H1 (cell line): ENCODE results near the gene VTI1B. TPM values are rescaled to one million over a fixed set of nuclear protein-coding genes. Genes with fewer than 3 reads are reported as not detected.
A peak's percentile ranks its signal among the peaks of the same experiment; 100 is the strongest.

Experiments used
- CTCF ChIA-PET: fragments of 300-600 bp; sonication (Branson Sonifier 250); formaldehyde crosslinking; loops from one replicate; lab custom pipeline; 2021; ENCODE audit not compliant: partially characterized antibody; lab: Charles Lee
- POLR2A ChIA-PET: fragments of 300-600 bp; sonication (Branson Sonifier 250); formaldehyde crosslinking; loops from one replicate; lab custom pipeline; 2021; ENCODE audit warnings: inconsistent platforms; ENCODE audit not compliant: partially characterized antibody; lab: Charles Lee
- DNase-seq, 2 experiments: peaks; one replicate each; pipeline versions ENCODE4 v3.0.0 to v3.0.0-alpha.2; 2010 to 2022; ENCODE audit warnings: low spot score in 2 of 2, low read depth in 1 of 2, mixed read lengths in 1 of 2
- FAIRE-seq: peaks from 2 replicates; lab custom pipeline; 2011; peaks lifted over from hg19 to GRCh38; lab: Jason Lieb, UNC
- H2AFZ ChIP-seq: 2 replicates; pipeline ENCODE4 v1.8.1; 2012; ENCODE audit warnings: low read length, inconsistent platforms
- H2AK5ac ChIP-seq: 2 replicates; pipeline ENCODE4 v1.6.1; 2013; ENCODE audit warnings: low read depth, low read length
- H2BK120ac ChIP-seq: replicated peaks from 2 replicates; pipeline ENCODE3; 2013; ENCODE audit warnings: low read depth, low read length, inconsistent platforms
- H2BK12ac ChIP-seq: 2 replicates; pipeline ENCODE4 v1.6.1; 2013; ENCODE audit warnings: low read depth, low read length
- H2BK15ac ChIP-seq: 2 replicates; pipeline ENCODE4 v1.6.1; 2013; ENCODE audit warnings: low read length
- H2BK20ac ChIP-seq: 2 replicates; pipeline ENCODE4 v1.6.1; 2013; ENCODE audit warnings: low read length
- H2BK5ac ChIP-seq: 2 replicates; pipeline ENCODE4 v1.6.1; 2013; ENCODE audit warnings: low read depth, low read length
- H3K14ac ChIP-seq: 2 replicates; pipeline ENCODE4 v1.6.1; 2013; ENCODE audit warnings: inconsistent platforms; ENCODE audit not compliant: insufficient read length
- H3K18ac ChIP-seq: 2 replicates; pipeline ENCODE4 v1.6.1; 2013; ENCODE audit warnings: low read length; ENCODE audit errors: extremely low read depth
- H3K23ac ChIP-seq: 2 replicates; pipeline ENCODE4 v1.6.1; 2013; ENCODE audit warnings: inconsistent platforms; ENCODE audit not compliant: insufficient read length
- H3K23me2 ChIP-seq: 2 replicates; pipeline ENCODE4 v1.6.1; 2013; ENCODE audit warnings: low read depth, low read length
- H3K27ac ChIP-seq: 2 replicates; pipeline ENCODE4 v1.6.1; 2011; ENCODE audit warnings: low read depth, low read length, inconsistent platforms
- H3K27me3 ChIP-seq, 4 experiments: replicated peaks in 1 of 4; 1 replicate in 1 of 4; 2 replicates in 3 of 4; pipeline versions ENCODE4 v1.6.1 to v1.8.1; 2011 to 2013; ENCODE audit warnings: low read length in 3 of 4, mild to moderate bottlenecking in 3 of 4, inconsistent platforms in 2 of 4, mixed read lengths in 2 of 4, moderate library complexity in 1 of 4; ENCODE audit not compliant: control insufficient read depth in 3 of 4, insufficient read depth in 3 of 4; ENCODE audit errors: extremely low read depth in 1 of 4
- H3K36me3 ChIP-seq, 4 experiments: 2 replicates each; pipeline versions ENCODE4 v1.6.1 to v1.8.1; 2011 to 2013; ENCODE audit warnings: mild to moderate bottlenecking in 4 of 4, low read length in 3 of 4, moderate library complexity in 2 of 4, control low read depth in 1 of 4, inconsistent platforms in 1 of 4; ENCODE audit not compliant: insufficient read depth in 4 of 4, control insufficient read depth in 2 of 4
- H3K4ac ChIP-seq: replicated peaks from 2 replicates; pipeline ENCODE3; 2013; ENCODE audit warnings: low read length, low read depth, mixed read lengths, inconsistent platforms; ENCODE audit not compliant: insufficient read length
- H3K4me1 ChIP-seq, 4 experiments: replicated peaks in 1 of 4; 1 replicate in 1 of 4; 2 replicates in 3 of 4; pipeline versions ENCODE4 v1.6.1 to v1.8.1; 2011 to 2013; ENCODE audit warnings: low read length in 3 of 4, inconsistent platforms in 2 of 4, mixed read lengths in 1 of 4; ENCODE audit not compliant: insufficient read depth in 4 of 4, control insufficient read depth in 3 of 4
- H3K4me2 ChIP-seq, 2 experiments: 2 replicates each; pipeline versions ENCODE4 v1.6.1 to v1.8.1; 2011 to 2013; ENCODE audit warnings: low read depth in 2 of 2, low read length in 2 of 2, control low read depth in 1 of 2, inconsistent platforms in 1 of 2, mild to moderate bottlenecking in 1 of 2; ENCODE audit not compliant: insufficient read depth in 1 of 2
- H3K4me3 ChIP-seq, 4 experiments: fragments of 200-600, 300-600 bp in 1 of 4; sonication (generic), shearing (Covaris generic), sonication (Bioruptor Twin) in 1 of 4; 2 replicates each; pipeline versions ENCODE4 v1.5.1 to v1.8.1; 2011 to 2016; ENCODE audit warnings: low read length in 4 of 4, low read depth in 3 of 4, control low read depth in 2 of 4, inconsistent platforms in 2 of 4, mild to moderate bottlenecking in 2 of 4, mixed read lengths in 1 of 4, moderate library complexity in 1 of 4; ENCODE audit not compliant: insufficient read depth in 2 of 4; ENCODE audit errors: extremely low read depth in 1 of 4
- H3K56ac ChIP-seq: replicated peaks from 2 replicates; pipeline ENCODE3; 2013; ENCODE audit warnings: low read depth, mild to moderate bottlenecking, mixed read lengths, low read length, inconsistent platforms; ENCODE audit not compliant: insufficient read length
- H3K79me1 ChIP-seq: 2 replicates; pipeline ENCODE4 v1.6.1; 2013; ENCODE audit warnings: low read depth, low read length, control low read depth
- H3K79me2 ChIP-seq, 2 experiments: 2 replicates each; pipeline versions ENCODE4 v1.6.1 to v1.8.1; 2012 to 2013; ENCODE audit warnings: low read length in 2 of 2, mild to moderate bottlenecking in 2 of 2, inconsistent platforms in 1 of 2; ENCODE audit not compliant: insufficient read depth in 2 of 2, control insufficient read depth in 1 of 2
- H3K9ac ChIP-seq, 4 experiments: replicated peaks in 1 of 4; 1 replicate in 1 of 4; 2 replicates in 3 of 4; pipeline versions ENCODE4 v1.6.1 to v1.8.1; 2011 to 2013; ENCODE audit warnings: low read depth in 3 of 4, low read length in 3 of 4, control low read depth in 2 of 4, mild to moderate bottlenecking in 2 of 4, moderate library complexity in 2 of 4, inconsistent platforms in 1 of 4; ENCODE audit errors: extremely low read depth in 1 of 4
- H3K9me3 ChIP-seq, 2 experiments: 2 replicates each; pipeline versions ENCODE4 v1.6.1 to v1.8.1; 2012 to 2013; ENCODE audit warnings: mild to moderate bottlenecking in 2 of 2, moderate library complexity in 2 of 2, control low read depth in 1 of 2, inconsistent platforms in 1 of 2, low read depth in 1 of 2, low read length in 1 of 2, mixed read lengths in 1 of 2; ENCODE audit not compliant: insufficient read depth in 2 of 2
- H4K20me1 ChIP-seq, 2 experiments: replicated peaks in 1 of 2; 2 replicates each; pipeline versions ENCODE3 to v1.8.1; 2011 to 2013; ENCODE audit warnings: inconsistent platforms in 2 of 2, low read length in 2 of 2, mild to moderate bottlenecking in 1 of 2; ENCODE audit not compliant: insufficient read depth in 2 of 2, control insufficient read depth in 1 of 2
- H4K5ac ChIP-seq: 2 replicates; pipeline ENCODE4 v1.6.1; 2013; ENCODE audit warnings: low read length, low read depth, mixed read lengths, inconsistent platforms; ENCODE audit not compliant: insufficient read length
- H4K8ac ChIP-seq: 2 replicates; pipeline ENCODE4 v1.8.0; 2013; ENCODE audit warnings: mild to moderate bottlenecking, moderate library complexity, low read length, inconsistent platforms; ENCODE audit not compliant: insufficient read depth; ENCODE audit errors: extremely low read depth
- H4K91ac ChIP-seq: replicated peaks from 2 replicates; pipeline ENCODE3; 2013; ENCODE audit warnings: low read length, mixed read lengths, inconsistent platforms; ENCODE audit not compliant: insufficient read length
- EP300 ChIP-seq, 2 experiments: IDR thresholded peaks; 1 replicate in 1 of 2; 2 replicates in 1 of 2; pipeline ENCODE4 v1.6.1; 2011 to 2012; ENCODE audit warnings: low read depth in 2 of 2, low read length in 2 of 2, mild to moderate bottlenecking in 2 of 2, borderline replicate concordance in 1 of 2, inconsistent platforms in 1 of 2, moderate library complexity in 1 of 2
- SIN3A ChIP-seq, 2 experiments: IDR thresholded peaks in 1 of 2; conservative IDR thresholded peaks in 1 of 2; 2 replicates each; pipeline ENCODE4 v1.6.1; 2011 to 2012; ENCODE audit warnings: low read length in 2 of 2, improper control_type of control experiment in 1 of 2, low read depth in 1 of 2, mild to moderate bottlenecking in 1 of 2
- SP4 ChIP-seq: IDR thresholded peaks from 2 replicates; pipeline ENCODE4 v1.6.1; 2012; ENCODE audit warnings: low read length, inconsistent platforms
- WGBS, 2 experiments: shearing (Covaris generic) in 1 of 2; methylation state at CpG; one replicate each; pipeline versions ENCODE4 v1.1.6 to v1.1.7; 2013 to 2015; ENCODE audit warnings: low lambda C conversion rate in 2 of 2, mixed read lengths in 2 of 2, inconsistent platforms in 1 of 2, low coverage in 1 of 2, missing lambda C conversion rate in 1 of 2; ENCODE audit not compliant: insufficient replicate concordance in 2 of 2, insufficient coverage in 1 of 2, insufficient read length in 1 of 2; ENCODE audit errors: extremely low coverage in 1 of 2, missing lambda C conversion rate in 1 of 2; 5-methylcytosine and 5-hydroxymethylcytosine counted together
- polyA plus RNA-seq, 7 experiments: library from polyadenylated mRNA; depleted of rRNA in 3 of 7; stranded (reverse) in 5 of 7; unstranded in 2 of 7; fragments of >200 nt in 5 of 7; fragments of 200-250 nt in 2 of 7; gene quantifications; 1 replicate in 5 of 7; 2 replicates in 1 of 7; 4 replicates in 1 of 7; pipeline versions ENCODE4 v1.2.1 to v1.2.3, GENCODE V29; 2011 to 2013; ENCODE audit warnings: missing spikeins in 2 of 7, mixed read lengths in 2 of 7
- total RNA-seq: library from RNA; stranded (reverse); fragmentation: NEBNext Ultra II Directional; extraction: Animal tissue kit (Norgen Biotek cat#: 25700); gene quantifications from 2 replicates; pipeline ENCODE4 v1.2.1, GENCODE V29; 2021

VTI1B gene
- total and polyA plus RNA-seq, 2 of the 8 experiments (the other 6 are each of a cell fraction or from before 2014, with no cell fraction given): 28.1 to 98.7 TPM

GRCh38 chr14:67620217-67620785 is 54.1 kb downstream of the VTI1B start:
- no peaks in the 10 kb centered on the region for H4K20me1 ChIP-seq
- POLR2A ChIA-PET: interaction anchor here (0.9 to 3.0 kb wide), 17 partner anchors 10 to 87 kb away, joined by 3 to 16 read pairs (median 4); partner anchors contain the start of genes PIGH, PLEKHH1, RDH11 and VTI1B
- no peak overlapping the region for H4K91ac ChIP-seq
- H4K8ac ChIP-seq: no peak overlapping the region
- H3K27ac ChIP-seq: peak overlapping the region; percentile 58; the same call in 1 of the 2 replicates
- peaks cover 0 to 6% (median 2%) of the 10 kb centered on the region in 4 experiments; a peak in 2 of 7 replicates for H3K27me3 ChIP-seq
- no peak overlapping the region for H3K56ac ChIP-seq
- H3K79me2 ChIP-seq: no peaks in the 10 kb centered on the region
- peaks cover 0 to 8% (median 2%) of the 10 kb centered on the region in 4 experiments; a peak in 3 of 8 replicates for H3K36me3 ChIP-seq
- no peaks in the 10 kb centered on the region for H3K79me1 ChIP-seq
- H3K4me2 ChIP-seq: peak overlapping the region; percentile 78 to 95
- H2BK5ac ChIP-seq: 0 out of 2 replicates have a peak overlapping the region, but pooled peaks have one; percentile 82
- no peak for FAIRE-seq
- peak overlapping the region; percentile 83 to 87 (median 84) for H3K4me3 ChIP-seq
- CTCF ChIA-PET: interaction anchor here (0.6 to 4.9 kb wide), 16 partner anchors 16 to 199 kb away, joined by 3 to 27 read pairs (median 3); partner anchors contain the start of gene PIGH
- peaks cover 6% of the 10 kb centered on the region; the same call in 1 of the 2 replicates for H3K23me2 ChIP-seq
- peak in 1 of 2 experiments; percentile 57 for DNase-seq
- peak overlapping the region; percentile 93 for H2AFZ ChIP-seq
- H3K4me1 ChIP-seq: peaks cover 0 to 6% (median 5%) of the 10 kb centered on the region in 4 experiments; a peak in 5 of 7 replicates
- TF ChIP-seq EP300 (IDR thresholded peaks at IDR 0.05; ENCODE audit: borderline replicate concordance in 1 of 2, low read depth in 2 of 2, low read length in 2 of 2): no peak
- 0 out of 4 replicates have a peak, but pooled peaks of 1 of the 2 experiments have one; percentile 12 for TF ChIP-seq SIN3A (conservative IDR thresholded peaks at IDR 0.05 in 1 of 2, IDR thresholded peaks at IDR 0.05 in 1 of 2; ENCODE audit: low read depth in 1 of 2, low read length in 2 of 2)
- TF ChIP-seq SP4: 0 out of 2 replicates have a peak, but pooled peaks have one; percentile 8
- TF ChIP-seq, all 59 proteins: peak for 2
- WGBS, 2 experiments: 9% methylated on average over 12 of the region's 19 CpGs; no CpG with 5 or more reads in 1 of the 2 experiments
- Histone ChIP-seq H2AK5ac (peak overlapping the region; percentile 67; the same call in 1 of the 2 replicates), H3K18ac (peak overlapping the region; percentile 81; the same call in 1 of the 2 replicates), H2BK15ac (no peak overlapping the region), H2BK12ac (no peak overlapping the region; the same call in 1 of the 2 replicates), H2BK120ac (no peak overlapping the region), H3K9me3 (no peaks in the 10 kb centered on the region), H3K23ac (no peak overlapping the region), H3K14ac (no peak overlapping the region), H3K4ac (no peak overlapping the region), H3K9ac (peak overlapping the region; percentile 45 to 80 (median 64)), H2BK20ac (no peak overlapping the region), H4K5ac (no peak overlapping the region)
